GM12878 (cell line): ENCODE data around the gene ENOPH1. TPM values are rescaled to one million over a fixed set of nuclear protein-coding genes. Genes with fewer than 3 reads are reported as not detected.
A peak's percentile ranks its signal among the peaks of the same experiment; 100 is the strongest.

ENCODE experiments used
- ATAC-seq: fragments of 200-7000 bp; cut with Tn5 transposase; 3 replicates; pipeline ENCODE4 v1.9.1; 2020; ENCODE audit warnings: mild to moderate bottlenecking, moderate library complexity
- BruUV-seq: library from RNA; stranded (reverse); fragments of 400-500 nt; replicated peaks from 2 replicates; lab custom pipeline; 2021; lab: Mats Ljungman, UMichigan
- CTCF ChIA-PET: fragments of 300-600 bp; sonication (Branson Sonifier 250); formaldehyde crosslinking; extraction: SDS; loops from one replicate; lab custom pipeline; 2021; ENCODE audit warnings: inconsistent platforms; lab: Yijun Ruan, JAX
- POLR2A ChIA-PET: fragments of 350-600 bp; formaldehyde crosslinking; extraction: SDS; loops from one replicate; lab custom pipeline; 2021; ENCODE audit warnings: inconsistent platforms; lab: Charles Lee
- RAD21 ChIA-PET: fragments of 300-600 bp; sonication (Branson Sonifier 250); formaldehyde crosslinking; loops from one replicate; lab custom pipeline; 2023; ENCODE audit warnings: antibody characterized with exemption; ENCODE audit not compliant: unreplicated experiment; lab: Charles Lee
- SMC1A ChIA-PET: fragments of 300-600 bp; sonication (Branson Sonifier 250); formaldehyde crosslinking; loops from one replicate; lab custom pipeline; 2023; ENCODE audit not compliant: unreplicated experiment, uncharacterized antibody; lab: Charles Lee
- DNase-seq: peaks from one replicate; pipeline ENCODE4 v3.0.0-alpha.2; 2011; ENCODE audit warnings: low read depth, low spot score
- FAIRE-seq: peaks from 3 replicates; lab custom pipeline; 2011; peaks lifted over from hg19 to GRCh38; lab: Jason Lieb, UNC
- H2AFZ ChIP-seq: 2 replicates; pipeline ENCODE4 v1.6.0; 2011; ENCODE audit warnings: low read depth, low read length, control low read depth; ENCODE audit not compliant: control insufficient read depth
- H3K27ac ChIP-seq: 2 replicates; pipeline ENCODE4 v1.5.1; 2011; ENCODE audit warnings: control low read depth; ENCODE audit not compliant: control insufficient read depth, insufficient read depth
- H3K27me3 ChIP-seq, 2 experiments: replicated peaks in 1 of 2; 2 replicates each; pipeline versions ENCODE4 v1.6.0 to v1.6.1; 2011; ENCODE audit warnings: low read length in 1 of 2; ENCODE audit not compliant: control insufficient read depth in 2 of 2, insufficient read depth in 2 of 2
- H3K36me3 ChIP-seq, 2 experiments: 2 replicates each; pipeline ENCODE4 v1.5.1; 2011; ENCODE audit warnings: low read length in 1 of 2; ENCODE audit not compliant: control insufficient read depth in 2 of 2, insufficient read depth in 2 of 2
- H3K4me1 ChIP-seq: 2 replicates; pipeline ENCODE4 v1.6.1; 2011; ENCODE audit warnings: mild to moderate bottlenecking, low read length, moderate library complexity, mixed read lengths; ENCODE audit not compliant: control insufficient read depth, insufficient read depth
- H3K4me2 ChIP-seq: 2 replicates; pipeline ENCODE4 v1.6.0; 2011; ENCODE audit warnings: control low read depth; ENCODE audit not compliant: control insufficient read depth, insufficient read depth
- H3K4me3 ChIP-seq: fragments of 200-600 bp; sonication (generic); 2 replicates; pipeline ENCODE4 v1.5.1; 2016
- H3K79me2 ChIP-seq: 2 replicates; pipeline ENCODE4 v1.6.0; 2011; ENCODE audit warnings: low read length; ENCODE audit not compliant: control insufficient read depth, insufficient read depth
- H3K9ac ChIP-seq: 2 replicates; pipeline ENCODE4 v1.8.0; 2011; ENCODE audit warnings: low read length, control low read depth, mixed read lengths; ENCODE audit not compliant: control insufficient read depth, insufficient read depth
- H3K9me3 ChIP-seq: replicated peaks from 3 replicates; pipeline ENCODE4 v1.5.1; 2011; ENCODE audit warnings: mild to moderate bottlenecking, low read length; ENCODE audit not compliant: control insufficient read depth, insufficient read depth
- H4K20me1 ChIP-seq: 2 replicates; pipeline ENCODE4 v1.6.0; 2011; ENCODE audit not compliant: control insufficient read depth, insufficient read depth
- ESRRA ChIP-seq: IDR thresholded peaks from 2 replicates; pipeline ENCODE4 v1.6.1; 2012; ENCODE audit warnings: mild to moderate bottlenecking, low read length, improper control_type of control experiment
- FOXK2 ChIP-seq: fragments of 450-650 bp; IDR thresholded peaks from 2 replicates; pipeline ENCODE4 v1.6.1; 2017; ENCODE audit warnings: mild to moderate bottlenecking, moderate library complexity
- FOXM1 ChIP-seq: IDR thresholded peaks from 2 replicates; pipeline ENCODE4 v1.6.1; 2012; ENCODE audit warnings: low read depth, mild to moderate bottlenecking, inconsistent platforms, low read length, moderate library complexity
- HCFC1 ChIP-seq: fragments of 150-350 bp; IDR thresholded peaks from 2 replicates; pipeline ENCODE4 v1.6.1; 2014; ENCODE audit warnings: low read length
- MEF2A ChIP-seq: IDR thresholded peaks from 2 replicates; pipeline ENCODE4 v1.6.1; 2011; ENCODE audit warnings: low read depth, mild to moderate bottlenecking, low read length, moderate library complexity; ENCODE audit not compliant: insufficient read depth
- MEF2B ChIP-seq: fragments of 450-650 bp; IDR thresholded peaks from 2 replicates; pipeline ENCODE4 v1.6.1; 2018; ENCODE audit warnings: mild to moderate bottlenecking, moderate library complexity; ENCODE audit not compliant: partially characterized antibody, poor library complexity, severe bottlenecking
- NFYA ChIP-seq: IDR thresholded peaks from 2 replicates; pipeline ENCODE4 v1.6.1; 2011; ENCODE audit warnings: low read depth, mild to moderate bottlenecking, low read length, improper control_type of control experiment, borderline replicate concordance
- PBX3 ChIP-seq: IDR thresholded peaks from 2 replicates; pipeline ENCODE4 v1.6.1; 2011; ENCODE audit warnings: mild to moderate bottlenecking, low read depth, low read length, moderate library complexity; ENCODE audit not compliant: insufficient replicate concordance
- RB1 ChIP-seq: fragments of 450-650 bp; formaldehyde crosslinking; IDR thresholded peaks from 2 replicates; pipeline ENCODE4 v1.6.1; 2017; ENCODE audit warnings: mild to moderate bottlenecking, borderline replicate concordance
- RELA ChIP-seq: fragments of 450-650 bp; IDR thresholded peaks from 2 replicates; pipeline ENCODE4 v1.8.0; 2014; ENCODE audit warnings: borderline replicate concordance; ENCODE audit not compliant: partially characterized antibody
- TAF1 ChIP-seq: IDR thresholded peaks from 2 replicates; pipeline ENCODE4 v1.6.1; 2011; ENCODE audit warnings: mild to moderate bottlenecking, low read depth, low read length, borderline replicate concordance
- YY1 ChIP-seq: IDR thresholded peaks from 2 replicates; pipeline ENCODE4 v1.6.1; 2011; ENCODE audit warnings: low read depth, mild to moderate bottlenecking, low read length
- ZNF687 ChIP-seq: fragments of 450-650 bp; IDR thresholded peaks from 2 replicates; pipeline ENCODE4 v1.6.1; 2017; ENCODE audit warnings: mild to moderate bottlenecking, moderate library complexity
- ZZZ3 ChIP-seq: IDR thresholded peaks from 2 replicates; pipeline ENCODE4 v1.6.1; 2011; ENCODE audit warnings: low read depth; ENCODE audit not compliant: control insufficient read depth, insufficient read length
- WGBS: methylation state at CpG from one replicate; pipeline ENCODE4 v1.1.6; 2016; ENCODE audit warnings: low lambda C conversion rate; ENCODE audit not compliant: insufficient replicate concordance, insufficient coverage; ENCODE audit errors: missing lambda C conversion rate; 5-methylcytosine and 5-hydroxymethylcytosine counted together
- in situ Hi-C: fragments of 300-500 bp; cut with MboI; formaldehyde crosslinking; loops from 9 replicates; pipeline ENCODE4 v1.14.3; 2018; ENCODE audit warnings: mixed read lengths
- intact Hi-C: fragments of 100-400 bp; cut with micrococcal nuclease; formaldehyde crosslinking; loops from one replicate; pipeline ENCODE4 v1.14.2; 2022; ENCODE audit not compliant: unreplicated experiment
- polyA plus RNA-seq, 11 experiments: library from polyadenylated mRNA; depleted of rRNA in 4 of 11; unstranded in 6 of 11; stranded (reverse) in 5 of 11; fragments of >200 nt; fragmentation: Nextera tagmentation in 4 of 11; fragmentation: Illumina TruSeq in 1 of 11; extraction: Ambion mirVana in 4 of 11; extraction: Trizol in 1 of 11; gene quantifications; 1 replicate in 1 of 11; 2 replicates in 10 of 11; pipeline versions ENCODE4 v1.2.1 to v1.2.3, GENCODE V29; 2011 to 2016; ENCODE audit warnings: inconsistent platforms in 2 of 11, missing spikeins in 2 of 11, low read depth in 1 of 11
- total RNA-seq, 4 experiments: library from RNA; depleted of rRNA in 3 of 4; stranded (reverse); fragments of >200 nt in 3 of 4; fragmentation: Illumina TruSeq in 1 of 4; extraction: Trizol in 1 of 4; gene quantifications; 2 replicates each; pipeline versions ENCODE4 v1.2.1 to v1.2.3, GENCODE V29; 2013 to 2021

The ENOPH1 gene
- total and polyA plus RNA-seq, 10 of the 15 experiments (the other 5 are each of a cell fraction or from before 2014, with no cell fraction given), result 24.4 to 83.6 (median 46.7) TPM

- TF ChIP-seq ZNF687, result no peak
- no peak for TF ChIP-seq PBX3
- TF ChIP-seq NFYA, result no peak
- no peak for TF ChIP-seq FOXK2
- no peak for TF ChIP-seq ZZZ3
These were observed 4.6 kb downstream of the ENOPH1 start (continued) for GRCh38 chr4:82434949-82435348.

- H3K4me2 ChIP-seq, result 0 out of 2 replicates have a peak overlapping the region, but pooled peaks have one; percentile 18
- H4K20me1 ChIP-seq, result no peaks in the 10 kb centered on the region
- DNase-seq (no peak), ATAC-seq (no peak), FAIRE-seq (no peak)
- in situ Hi-C loops, result no loop called here
- H3K36me3 ChIP-seq, result peaks cover 2 to 5% of the 10 kb centered on the region in 2 experiments; a peak in 3 of 4 replicates
- 64% methylated on average over 5 of the region's 5 CpGs for WGBS
- no peak overlapping the region for H3K4me3 ChIP-seq
- intact Hi-C loops, result loop anchor here (10.0 kb wide), 1 partner anchor 579 kb away; the partner anchor contains the start of gene LIN54
- no TSS peak for BruUV-seq
- H3K9me3 ChIP-seq, result no peaks in the 10 kb centered on the region
- H2AFZ ChIP-seq, result no peak overlapping the region
- TF ChIP-seq YY1 (no peak), RELA (no peak), TAF1 (no peak), MEF2A (no peak), FOXM1 (no peak), MEF2B (no peak), HCFC1 (no peak), ESRRA (no peak), RB1 (no peak)
- H3K79me2 ChIP-seq, result peaks cover 93% of the 10 kb centered on the region
- H3K4me1 ChIP-seq, result no peaks in the 10 kb centered on the region
- ChIA-PET SMC1A (no interaction called here), CTCF (interaction anchor here (1.5 kb wide), 1 partner anchor 12 kb away, joined by 4 read pairs; no protein-coding TSS in a partner anchor), POLR2A (interaction anchor here (1.0 kb wide), 1 partner anchor 8 kb away, joined by 4 read pairs; no protein-coding TSS in a partner anchor), RAD21 (no interaction called here)
- no peaks in the 10 kb centered on the region for H3K27me3 ChIP-seq
- no peak overlapping the region for H3K9ac ChIP-seq
- H3K27ac ChIP-seq, result no peak overlapping the region
These were observed 5.7 kb downstream of the ENOPH1 start for GRCh38 chr4:82436130-82436529.
